GM12878 (cell line): Measurements from ENCODE around the gene TBC1D12. TPM values are rescaled to one million over a fixed set of nuclear protein-coding genes. Genes with fewer than 3 reads are reported as not detected.

Source experiments
- ATF2 ChIP-seq: IDR thresholded peaks from 2 replicates; pipeline ENCODE4 v1.6.1; 2012; ENCODE audit warnings: low read length, inconsistent platforms
- BACH1 ChIP-seq: fragments of 450-650 bp; IDR thresholded peaks from 2 replicates; pipeline ENCODE4 v1.6.1; 2017; ENCODE audit warnings: mild to moderate bottlenecking, borderline replicate concordance
- CHD2 ChIP-seq: IDR thresholded peaks from 2 replicates; pipeline ENCODE4 v1.6.1; 2011; ENCODE audit warnings: low read depth, low read length, improper control_type of control experiment, borderline replicate concordance
- CREB1 ChIP-seq: IDR thresholded peaks from 2 replicates; pipeline ENCODE4 v1.6.1; 2012; ENCODE audit warnings: low read depth, mild to moderate bottlenecking, inconsistent platforms
- CUX1 ChIP-seq: IDR thresholded peaks from 2 replicates; pipeline ENCODE4 v1.6.1; 2012; ENCODE audit warnings: improper control_type of control experiment, low read depth, low read length; ENCODE audit not compliant: insufficient replicate concordance
- EGR1 ChIP-seq, 2 experiments: IDR thresholded peaks; 1 replicate in 1 of 2; 2 replicates in 1 of 2; pipeline ENCODE4 v1.6.1; 2011 to 2012; ENCODE audit warnings: low read depth in 2 of 2, low read length in 2 of 2, borderline replicate concordance in 1 of 2, mild to moderate bottlenecking in 1 of 2, moderate library complexity in 1 of 2
- HDAC2 ChIP-seq: fragments of 200-600 bp; sonication (generic); IDR thresholded peaks from 2 replicates; pipeline ENCODE4 v1.6.1; 2017
- IKZF1 ChIP-seq: fragments of 450-650 bp; conservative IDR thresholded peaks from 2 replicates; pipeline ENCODE4 v1.6.1; 2017; ENCODE audit warnings: antibody characterized with exemption, mild to moderate bottlenecking
- KLF5 ChIP-seq: fragments of 450-650 bp; IDR thresholded peaks from 2 replicates; pipeline ENCODE4 v1.6.1; 2014; ENCODE audit warnings: mild to moderate bottlenecking; ENCODE audit not compliant: partially characterized antibody
- MYB ChIP-seq: fragments of 150-350 bp; IDR thresholded peaks from 2 replicates; pipeline ENCODE4 v1.6.1; 2014; ENCODE audit warnings: mild to moderate bottlenecking, low read depth, low read length, borderline replicate concordance
- NR2C1 ChIP-seq: fragments of 450-650 bp; IDR thresholded peaks from 2 replicates; pipeline ENCODE4 v1.6.1; 2017; ENCODE audit warnings: antibody characterized with exemption, mild to moderate bottlenecking, moderate library complexity
- NR2C2 ChIP-seq: IDR thresholded peaks from 2 replicates; pipeline ENCODE4 v1.6.1; 2011; ENCODE audit warnings: borderline replicate concordance, low read depth; ENCODE audit not compliant: control insufficient read depth, insufficient read length
- PKNOX1 ChIP-seq: fragments of 450-650 bp; IDR thresholded peaks from 2 replicates; pipeline ENCODE4 v1.6.1; 2016; ENCODE audit warnings: mild to moderate bottlenecking
- RUNX3 ChIP-seq: IDR thresholded peaks from 2 replicates; pipeline ENCODE4 v1.6.1; 2012; ENCODE audit warnings: low read length, inconsistent platforms
- SIN3A ChIP-seq: IDR thresholded peaks from 2 replicates; pipeline ENCODE4 v1.6.1; 2012; ENCODE audit warnings: low read depth, low read length, improper control_type of control experiment
- TCF12 ChIP-seq: IDR thresholded peaks from 2 replicates; pipeline ENCODE4 v1.6.1; 2011; ENCODE audit warnings: low read depth, mild to moderate bottlenecking, low read length
- TCF7 ChIP-seq: IDR thresholded peaks from 2 replicates; pipeline ENCODE4 v1.6.1; 2014; ENCODE audit warnings: antibody characterized with exemption, borderline replicate concordance
- YBX1 ChIP-seq: fragments of 450-650 bp; IDR thresholded peaks from 2 replicates; pipeline ENCODE4 v1.6.1; 2016; ENCODE audit warnings: antibody characterized with exemption
- ZBED1 ChIP-seq: IDR thresholded peaks from 2 replicates; pipeline ENCODE4 v1.6.1; 2016; ENCODE audit warnings: borderline replicate concordance
- ZNF217 ChIP-seq: fragments of 450-650 bp; IDR thresholded peaks from 2 replicates; pipeline ENCODE4 v1.6.1; 2017; ENCODE audit warnings: antibody characterized with exemption, mild to moderate bottlenecking
- ZNF24 ChIP-seq: fragments of 450-650 bp; IDR thresholded peaks from 2 replicates; pipeline ENCODE4 v1.6.1; 2017; ENCODE audit warnings: antibody characterized with exemption, mild to moderate bottlenecking
- polyA plus RNA-seq, 11 experiments: library from polyadenylated mRNA; depleted of rRNA in 4 of 11; unstranded in 6 of 11; stranded (reverse) in 5 of 11; fragments of >200 nt; fragmentation: Nextera tagmentation in 4 of 11; fragmentation: Illumina TruSeq in 1 of 11; extraction: Ambion mirVana in 4 of 11; extraction: Trizol in 1 of 11; gene quantifications; 1 replicate in 1 of 11; 2 replicates in 10 of 11; pipeline versions ENCODE4 v1.2.1 to v1.2.3, GENCODE V29; 2011 to 2016; ENCODE audit warnings: inconsistent platforms in 2 of 11, missing spikeins in 2 of 11, low read depth in 1 of 11
- total RNA-seq, 4 experiments: library from RNA; depleted of rRNA in 3 of 4; stranded (reverse); fragments of >200 nt in 3 of 4; fragmentation: Illumina TruSeq in 1 of 4; extraction: Trizol in 1 of 4; gene quantifications; 2 replicates each; pipeline versions ENCODE4 v1.2.1 to v1.2.3, GENCODE V29; 2013 to 2021
- TF ChIP-seq, protein P1 (sequence below): IDR thresholded peaks from 2 replicates; pipeline ENCODE4 v1.6.1; 2012; ENCODE audit warnings: low read depth, low read length, improper control_type of control experiment

Gene TBC1D12
- total and polyA plus RNA-seq, 10 of the 15 experiments (the other 5 are each of a cell fraction or from before 2014, with no cell fraction given): 2.6 to 7.5 (median 3.8) TPM

- TF ChIP-seq PKNOX1: no peak
- no peak for TF ChIP-seq KLF5
- no peak; the same call in 1 of the 2 replicates for TF ChIP-seq ZBED1
- peak; percentile 83 for TF ChIP-seq RUNX3
- no peak for TF ChIP-seq ZNF24
- TF ChIP-seq HDAC2: no peak
- 0 out of 3 replicates have a peak, but pooled peaks of 1 of the 2 experiments have one; percentile 0 for TF ChIP-seq EGR1 (IDR thresholded peaks at IDR 0.05; ENCODE audit: borderline replicate concordance in 1 of 2, low read depth in 2 of 2, low read length in 2 of 2)
- TF ChIP-seq CUX1: no peak
- peak; percentile 77 for TF ChIP-seq SIN3A
- no peak for TF ChIP-seq ATF2
- no peak for TF ChIP-seq BACH1
- TF ChIP-seq YBX1: no peak
- TF ChIP-seq NR2C2: no peak
- TF ChIP-seq, protein P1, sequence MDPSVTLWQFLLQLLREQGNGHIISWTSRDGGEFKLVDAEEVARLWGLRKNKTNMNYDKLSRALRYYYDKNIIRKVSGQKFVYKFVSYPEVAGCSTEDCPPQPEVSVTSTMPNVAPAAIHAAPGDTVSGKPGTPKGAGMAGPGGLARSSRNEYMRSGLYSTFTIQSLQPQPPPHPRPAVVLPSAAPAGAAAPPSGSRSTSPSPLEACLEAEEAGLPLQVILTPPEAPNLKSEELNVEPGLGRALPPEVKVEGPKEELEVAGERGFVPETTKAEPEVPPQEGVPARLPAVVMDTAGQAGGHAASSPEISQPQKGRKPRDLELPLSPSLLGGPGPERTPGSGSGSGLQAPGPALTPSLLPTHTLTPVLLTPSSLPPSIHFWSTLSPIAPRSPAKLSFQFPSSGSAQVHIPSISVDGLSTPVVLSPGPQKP: 0 out of 2 replicates have a peak, but pooled peaks have one; percentile 6
- no peak for TF ChIP-seq ZNF217
- TF ChIP-seq MYB: no peak
- no peak for TF ChIP-seq NR2C1
- no peak for TF ChIP-seq IKZF1
- peak; percentile 92 for TF ChIP-seq CHD2
- TF ChIP-seq TCF7: no peak
- 0 out of 2 replicates have a peak, but pooled peaks have one; percentile 31 for TF ChIP-seq TCF12
- TF ChIP-seq CREB1: peak; percentile 58; the same call in 1 of the 2 replicates
Observed at GRCh38 chr10:94545391-94546048, 143.2 kb downstream of the TBC1D12 start, which contains the start of gene HELLS (continued).
